ENCODE data around the gene KCNQ1.

DNA sequence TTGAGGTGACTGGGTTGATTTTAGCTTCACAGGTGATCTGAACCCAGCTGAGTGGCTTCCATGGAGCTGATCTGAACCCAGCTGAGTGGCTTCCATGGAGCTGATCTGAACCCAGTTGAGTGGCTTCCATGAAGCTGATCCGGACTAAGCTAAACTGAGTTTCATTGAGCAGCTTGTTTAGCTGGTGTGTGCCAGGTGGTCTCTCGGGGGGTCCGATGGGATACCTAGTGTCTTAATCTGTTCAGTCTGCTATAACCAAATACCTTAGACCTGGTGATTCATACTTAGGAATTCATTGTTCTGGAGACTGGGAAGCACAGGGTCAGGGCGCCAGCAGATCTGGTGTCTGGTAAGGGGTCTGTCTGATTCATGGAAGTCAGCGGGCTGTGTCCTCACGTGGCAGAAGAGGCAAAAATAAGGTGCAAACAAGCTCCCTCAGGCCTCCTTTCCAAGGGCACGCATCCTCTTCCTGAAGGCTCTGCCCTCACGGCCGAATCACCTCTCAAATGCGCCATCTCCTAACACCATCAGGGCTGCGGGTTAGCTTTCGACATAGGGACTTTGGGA lies 307.5 kb downstream of the KCNQ1 start:
- no peak for TF ChIP-seq EP300 (IDR thresholded peaks at IDR 0.05)
- TF ChIP-seq, protein P1, sequence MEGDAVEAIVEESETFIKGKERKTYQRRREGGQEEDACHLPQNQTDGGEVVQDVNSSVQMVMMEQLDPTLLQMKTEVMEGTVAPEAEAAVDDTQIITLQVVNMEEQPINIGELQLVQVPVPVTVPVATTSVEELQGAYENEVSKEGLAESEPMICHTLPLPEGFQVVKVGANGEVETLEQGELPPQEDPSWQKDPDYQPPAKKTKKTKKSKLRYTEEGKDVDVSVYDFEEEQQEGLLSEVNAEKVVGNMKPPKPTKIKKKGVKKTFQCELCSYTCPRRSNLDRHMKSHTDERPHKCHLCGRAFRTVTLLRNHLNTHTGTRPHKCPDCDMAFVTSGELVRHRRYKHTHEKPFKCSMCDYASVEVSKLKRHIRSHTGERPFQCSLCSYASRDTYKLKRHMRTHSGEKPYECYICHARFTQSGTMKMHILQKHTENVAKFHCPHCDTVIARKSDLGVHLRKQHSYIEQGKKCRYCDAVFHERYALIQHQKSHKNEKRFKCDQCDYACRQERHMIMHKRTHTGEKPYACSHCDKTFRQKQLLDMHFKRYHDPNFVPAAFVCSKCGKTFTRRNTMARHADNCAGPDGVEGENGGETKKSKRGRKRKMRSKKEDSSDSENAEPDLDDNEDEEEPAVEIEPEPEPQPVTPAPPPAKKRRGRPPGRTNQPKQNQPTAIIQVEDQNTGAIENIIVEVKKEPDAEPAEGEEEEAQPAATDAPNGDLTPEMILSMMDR (IDR thresholded peaks at IDR 0.05): no peak
- TF ChIP-seq POLR2AphosphoS5 (IDR thresholded peaks at IDR 0.05): no peak
